Raji (cell line): ENCODE measurements around the gene LYZL1.

Experiments used
- POLR2A ChIP-seq: IDR thresholded peaks from 2 replicates; pipeline ENCODE4 v1.6.1; 2011; ENCODE audit warnings: low read depth, low read length, control low read depth; ENCODE audit not compliant: insufficient read depth

LYZL1 gene

GRCh38 chr10:29317423-29318021 is 28.7 kb downstream of the LYZL1 start:
- no peak for TF ChIP-seq POLR2A

DNA sequence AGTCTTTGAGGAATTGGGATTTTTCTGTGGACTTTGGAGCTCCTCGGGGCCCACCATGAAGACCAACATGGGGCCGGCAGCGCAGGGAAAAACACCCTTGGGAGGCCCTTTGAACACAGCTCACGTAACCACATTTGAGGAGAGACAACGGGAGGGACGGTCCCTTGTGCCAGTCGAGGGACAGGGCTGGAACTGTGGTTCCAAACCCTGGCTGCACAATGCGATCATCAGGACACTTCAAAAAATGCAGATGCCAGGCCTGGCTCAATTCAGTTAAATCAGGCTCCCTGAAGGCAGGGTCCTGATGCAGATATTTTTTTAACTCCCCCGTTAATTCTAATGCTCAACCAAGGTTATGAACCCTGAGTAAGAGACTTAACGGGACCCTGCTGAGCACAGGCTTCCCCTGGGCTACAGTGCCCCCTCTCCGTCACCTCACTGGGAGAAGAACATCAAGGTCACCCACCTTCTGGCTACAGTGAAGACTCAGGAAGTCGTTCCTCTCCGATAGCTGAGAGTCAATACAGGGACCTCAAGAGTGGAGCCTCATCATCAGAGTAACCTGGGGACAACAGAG is 30.4 kb downstream of the LYZL1 start:
- no peak for TF ChIP-seq POLR2A

GRCh38 chr10:29321656-29322055 is 32.8 kb downstream of the LYZL1 start:
- no peak for TF ChIP-seq POLR2A

DNA sequence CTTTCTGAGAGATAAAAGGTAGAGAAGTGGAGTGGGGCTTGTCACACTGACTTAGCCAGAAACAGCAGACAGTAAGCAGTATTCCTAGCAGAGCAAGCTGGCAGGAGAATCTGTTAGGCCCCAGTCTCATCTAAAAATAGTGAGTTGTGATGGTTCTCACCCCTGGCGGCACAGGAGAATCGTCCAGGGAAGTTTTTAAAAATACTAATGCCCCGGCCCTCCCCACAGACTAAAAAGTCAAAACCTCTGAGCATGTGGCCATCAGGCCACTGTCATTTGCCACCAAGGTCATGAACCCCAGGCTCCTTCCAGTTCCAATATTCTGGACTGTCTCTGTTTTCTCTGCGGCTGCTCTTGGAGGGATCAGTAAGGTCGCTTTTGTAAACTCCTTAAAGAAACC is 34.0 kb downstream of the LYZL1 start:
- TF ChIP-seq POLR2A = no peak

GRCh38 chr10:29323367-29323766 is 34.5 kb downstream of the LYZL1 start:
- no peak for TF ChIP-seq POLR2A

GRCh38 chr10:29324220-29324841 is 35.5 kb downstream of the LYZL1 start:
- TF ChIP-seq POLR2A = no peak

GRCh38 chr10:29326299-29326698 is 37.4 kb downstream of the LYZL1 start:
- TF ChIP-seq POLR2A = no peak

- no peak for TF ChIP-seq POLR2A
Measured at GRCh38 chr10:29326886-29327745, 38.2 kb downstream of the LYZL1 start.

GRCh38 chr10:29327746-29328102 is 38.9 kb downstream of the LYZL1 start:
- no peak for TF ChIP-seq POLR2A

DNA sequence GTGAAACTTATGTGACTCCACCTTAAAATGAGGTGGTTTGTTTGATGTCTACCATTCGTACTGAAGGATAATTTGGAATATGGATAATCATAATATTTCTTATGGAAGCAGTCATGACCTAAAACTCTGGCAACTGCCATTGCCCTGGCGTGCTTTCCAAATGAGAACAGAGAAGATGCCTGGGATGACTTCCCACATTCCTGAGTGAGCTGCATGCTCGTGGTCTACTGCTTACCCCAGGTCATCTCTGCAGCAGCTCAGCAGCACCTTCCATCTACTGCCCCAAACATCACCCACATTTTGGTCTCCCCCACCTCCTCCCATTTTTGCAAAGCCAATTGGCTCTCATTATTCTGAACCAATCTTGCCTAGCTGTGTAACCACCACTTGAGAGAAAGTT is 40.1 kb downstream of the LYZL1 start:
- TF ChIP-seq POLR2A = no peak

GRCh38 chr10:29329420-29329819 is 40.5 kb downstream of the LYZL1 start:
- TF ChIP-seq POLR2A = no peak

DNA sequence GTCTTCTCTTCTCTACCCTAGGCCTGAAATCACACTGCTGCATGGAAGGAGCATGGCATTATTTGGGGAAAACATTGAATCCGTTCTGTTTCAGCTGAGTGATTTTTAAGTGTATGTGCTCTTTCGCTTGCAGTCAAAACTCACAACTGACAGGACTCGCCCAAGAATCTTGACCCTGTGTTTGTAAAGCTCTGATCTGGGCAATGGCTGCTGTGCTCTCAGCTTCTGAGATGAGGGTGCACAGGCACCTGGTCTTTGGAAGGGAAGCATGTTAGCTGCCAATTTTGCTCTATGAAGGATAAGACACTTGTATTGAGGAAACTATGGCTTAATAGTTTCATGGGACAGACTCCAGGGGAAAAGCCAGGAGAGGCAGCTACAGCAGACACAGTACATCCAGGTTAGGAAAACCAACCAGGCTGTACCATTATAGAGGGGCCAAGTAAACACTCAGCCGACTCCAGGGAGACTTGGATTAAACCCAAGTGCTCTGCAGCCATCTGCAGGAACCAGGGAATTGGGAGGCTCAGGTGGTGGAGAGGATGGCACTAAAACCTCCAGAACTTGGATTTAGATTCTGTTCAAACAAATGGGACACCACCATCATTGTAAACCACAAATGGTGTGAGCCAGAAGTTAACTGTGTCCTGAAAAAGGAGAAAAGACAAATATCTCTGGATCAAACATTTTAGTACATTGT is 43.3 kb downstream of the LYZL1 start:
- TF ChIP-seq POLR2A = no peak

GRCh38 chr10:29332761-29333148 is 43.9 kb downstream of the LYZL1 start:
- TF ChIP-seq POLR2A = no peak

- TF ChIP-seq POLR2A = no peak
Measured at GRCh38 chr10:29343607-29344038, 54.8 kb downstream of the LYZL1 start.

GRCh38 chr10:29344073-29344820 is 55.4 kb downstream of the LYZL1 start:
- no peak for TF ChIP-seq POLR2A
